ENCODE measurements around the gene ZC2HC1B.
"Not testable (repeated sequence)": the region's sequence is repeated elsewhere in the genome, so short reads cannot be mapped to it uniquely, and the experiment has no call there.

GRCh38 chr6:143871202-143871730 lies 7.0 kb downstream of the ZC2HC1B start:
- not testable (repeated sequence) for TF ChIP-seq SUZ12 (IDR thresholded peaks at IDR 0.05; ENCODE audit: extremely low read depth, insufficient read depth, insufficient read length); ZNF274 (IDR thresholded peaks at IDR 0.05; ENCODE audit: low read depth, low read length); YY1 (IDR thresholded peaks at IDR 0.05; ENCODE audit: insufficient read depth, insufficient read length)
